LNCAP (cell line): Measurements from ENCODE around the gene TM4SF4.
A peak's percentile ranks its signal among the peaks of the same experiment; 100 is the strongest.

Experiments
- CTCF ChIP-seq: fragments of 450-650 bp; IDR thresholded peaks from 2 replicates; pipeline ENCODE4 v1.5.1; 2017; ENCODE audit warnings: mild to moderate bottlenecking

TM4SF4 gene

GRCh38 chr3:149490260-149490971 lies 15.9 kb downstream of the TM4SF4 start:
- no peak for TF ChIP-seq CTCF

- no peak for TF ChIP-seq CTCF
Observed at GRCh38 chr3:149493315-149494021, 19.0 kb downstream of the TM4SF4 start.

GRCh38 chr3:149494022-149494758 lies 19.7 kb downstream of the TM4SF4 start:
- TF ChIP-seq CTCF: peak; percentile 85

GRCh38 chr3:149494759-149495580 lies 20.5 kb downstream of the TM4SF4 start:
- TF ChIP-seq CTCF: no peak

GRCh38 chr3:149495581-149496125 lies 21.2 kb downstream of the TM4SF4 start:
- no peak for TF ChIP-seq CTCF

- no peak for TF ChIP-seq CTCF
Observed at GRCh38 chr3:149496891-149497290, 22.4 kb downstream of the TM4SF4 start.
